ENCODE data around the gene KITLG.

DNA sequence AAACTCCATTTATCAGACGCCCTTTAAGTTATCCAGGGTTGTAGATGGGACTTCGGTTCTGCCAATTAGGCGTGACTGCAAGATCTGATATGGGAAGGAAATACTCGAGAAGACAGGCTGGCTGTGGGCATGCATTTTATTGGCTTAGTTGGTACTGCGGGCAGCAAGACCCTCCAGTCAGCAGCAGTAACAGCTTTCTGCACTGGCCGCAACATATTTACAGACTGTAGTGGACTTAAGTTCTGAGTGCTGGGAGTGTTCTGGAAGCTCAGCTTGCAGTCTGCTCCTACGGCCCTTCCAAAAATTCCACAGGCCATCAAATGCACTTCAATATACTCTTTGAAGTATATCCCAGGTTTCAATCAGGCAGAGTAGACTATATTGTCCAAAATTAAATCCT lies 21.1 kb downstream of the KITLG start:
- no peak for TF ChIP-seq EZH2 (IDR thresholded peaks at IDR 0.05; ENCODE audit: insufficient read depth, low read length)
- TF ChIP-seq, protein P1, sequence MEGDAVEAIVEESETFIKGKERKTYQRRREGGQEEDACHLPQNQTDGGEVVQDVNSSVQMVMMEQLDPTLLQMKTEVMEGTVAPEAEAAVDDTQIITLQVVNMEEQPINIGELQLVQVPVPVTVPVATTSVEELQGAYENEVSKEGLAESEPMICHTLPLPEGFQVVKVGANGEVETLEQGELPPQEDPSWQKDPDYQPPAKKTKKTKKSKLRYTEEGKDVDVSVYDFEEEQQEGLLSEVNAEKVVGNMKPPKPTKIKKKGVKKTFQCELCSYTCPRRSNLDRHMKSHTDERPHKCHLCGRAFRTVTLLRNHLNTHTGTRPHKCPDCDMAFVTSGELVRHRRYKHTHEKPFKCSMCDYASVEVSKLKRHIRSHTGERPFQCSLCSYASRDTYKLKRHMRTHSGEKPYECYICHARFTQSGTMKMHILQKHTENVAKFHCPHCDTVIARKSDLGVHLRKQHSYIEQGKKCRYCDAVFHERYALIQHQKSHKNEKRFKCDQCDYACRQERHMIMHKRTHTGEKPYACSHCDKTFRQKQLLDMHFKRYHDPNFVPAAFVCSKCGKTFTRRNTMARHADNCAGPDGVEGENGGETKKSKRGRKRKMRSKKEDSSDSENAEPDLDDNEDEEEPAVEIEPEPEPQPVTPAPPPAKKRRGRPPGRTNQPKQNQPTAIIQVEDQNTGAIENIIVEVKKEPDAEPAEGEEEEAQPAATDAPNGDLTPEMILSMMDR (IDR thresholded peaks at IDR 0.05; ENCODE audit: insufficient read depth, low read depth, low read length): no peak

Measured in astrocyte (in vitro differentiated cells and primary cell).